NCI-H1436 treated with DMSO at 0.1 percent for 48 hours (cell line): Measurements from ENCODE around the gene PTPRT.

ENCODE experiments used
- DNase-seq: peaks from one replicate; lab custom pipeline; 2025; lab: John Stamatoyannopoulos, UW

The PTPRT gene

DNA sequence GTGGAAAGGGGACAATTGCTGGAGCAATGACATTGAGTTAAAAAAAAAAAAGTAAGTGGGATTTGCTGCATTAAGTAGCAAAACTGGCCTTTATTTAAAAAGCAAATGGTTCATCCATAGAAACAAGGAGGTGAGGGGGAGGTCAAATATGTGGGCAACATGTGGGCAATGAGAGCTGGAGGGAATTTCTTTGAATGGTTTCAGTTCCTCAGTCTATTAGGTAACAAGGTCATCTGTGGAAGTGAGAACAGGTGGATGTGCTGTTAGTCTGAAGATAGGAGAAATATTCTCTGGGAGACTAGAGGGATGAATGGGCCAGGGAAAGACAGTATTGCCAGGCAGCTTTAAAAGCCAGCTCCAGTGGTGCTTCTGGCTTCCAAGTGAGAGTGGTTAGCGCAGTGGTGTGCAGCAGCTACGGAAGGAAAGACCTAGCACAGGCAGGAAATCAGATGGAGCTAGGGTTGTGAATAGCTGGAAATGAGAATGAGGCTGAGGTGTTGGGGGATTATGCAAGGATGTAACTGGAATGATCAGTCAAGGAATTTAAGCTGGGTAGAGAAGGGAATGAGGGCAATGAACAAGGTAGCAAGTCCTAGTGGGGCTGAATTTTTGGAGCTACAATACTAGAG lies 727.6 kb downstream of the PTPRT start:
- no peak for DNase-seq

DNA sequence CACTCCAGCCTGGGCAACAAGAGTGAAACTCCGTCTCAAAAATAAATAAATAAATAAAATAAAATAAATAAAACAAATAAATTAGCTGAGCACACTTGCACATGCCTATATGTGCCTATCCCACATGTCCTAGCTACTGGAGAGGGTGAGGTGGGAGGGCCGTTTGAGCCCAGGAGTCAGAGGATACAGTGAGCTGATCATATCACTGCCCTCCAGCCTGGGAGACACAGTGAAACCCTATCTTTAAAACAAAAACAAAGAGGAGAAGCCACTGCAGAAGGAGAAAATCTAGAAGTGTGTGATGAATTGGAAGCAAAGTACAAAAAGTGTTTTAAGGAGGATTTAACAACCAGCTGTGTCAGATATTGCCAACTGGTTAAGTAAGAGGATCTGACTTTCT lies 728.4 kb downstream of the PTPRT start:
- DNase-seq: no peak

DNA sequence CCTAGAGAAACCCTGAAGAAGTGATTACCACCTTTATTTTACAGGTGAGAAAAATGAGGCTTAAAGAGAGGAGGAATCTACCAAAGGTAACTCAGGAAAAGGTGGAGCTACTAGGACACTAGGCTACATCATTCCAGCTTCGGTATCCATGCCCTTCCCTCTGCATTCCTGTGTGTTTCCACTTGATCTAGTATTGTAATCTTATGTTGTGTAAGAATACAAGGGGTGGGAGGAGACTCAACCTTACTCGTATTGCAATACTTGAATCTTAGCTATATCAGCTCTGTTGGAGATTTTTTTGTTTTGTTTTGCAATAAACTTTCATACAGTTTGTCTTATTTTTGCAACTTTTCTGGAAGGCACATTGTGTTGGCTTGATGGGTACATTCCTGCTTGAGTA lies 742.4 kb downstream of the PTPRT start:
- DNase-seq: no peak

DNA sequence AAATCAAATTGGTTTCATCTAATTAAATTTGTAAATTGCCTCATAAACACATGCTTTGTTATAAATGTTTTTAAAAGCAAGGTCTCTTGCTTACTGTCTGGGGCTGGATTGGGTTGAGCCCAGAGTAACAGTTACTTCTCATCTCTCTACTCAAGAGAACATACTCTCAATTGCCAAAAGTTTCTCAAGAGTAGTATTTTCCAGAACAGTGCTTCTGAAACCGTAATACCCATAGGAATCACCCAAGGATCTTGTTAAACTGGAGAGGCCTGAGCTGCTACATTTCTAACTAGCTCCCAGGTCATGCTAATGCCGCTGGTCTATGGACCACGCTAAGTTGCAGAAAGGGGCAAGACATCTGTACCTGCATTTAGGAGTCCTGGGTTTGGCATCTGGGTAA lies 744.9 kb downstream of the PTPRT start:
- DNase-seq: no peak

DNA sequence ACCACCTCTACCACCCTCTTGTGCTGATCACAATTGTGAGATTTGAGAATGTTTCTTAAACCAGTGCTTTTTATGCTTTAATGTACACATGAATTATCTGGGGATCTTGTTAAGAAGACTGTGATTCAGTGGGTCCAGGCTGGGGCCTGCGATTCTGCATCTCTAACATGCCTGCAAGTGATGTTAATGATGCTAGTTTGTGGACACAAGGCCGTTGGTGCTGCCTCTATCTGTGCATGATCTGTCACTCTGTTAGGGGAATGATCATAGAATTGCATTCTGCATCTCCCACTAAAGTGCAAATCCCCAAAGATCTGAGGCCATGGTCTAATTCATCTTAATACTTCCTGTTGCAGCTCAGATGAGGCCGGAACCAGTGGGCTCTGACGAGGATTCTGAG lies 746.5 kb downstream of the PTPRT start:
- DNase-seq: no peak

DNA sequence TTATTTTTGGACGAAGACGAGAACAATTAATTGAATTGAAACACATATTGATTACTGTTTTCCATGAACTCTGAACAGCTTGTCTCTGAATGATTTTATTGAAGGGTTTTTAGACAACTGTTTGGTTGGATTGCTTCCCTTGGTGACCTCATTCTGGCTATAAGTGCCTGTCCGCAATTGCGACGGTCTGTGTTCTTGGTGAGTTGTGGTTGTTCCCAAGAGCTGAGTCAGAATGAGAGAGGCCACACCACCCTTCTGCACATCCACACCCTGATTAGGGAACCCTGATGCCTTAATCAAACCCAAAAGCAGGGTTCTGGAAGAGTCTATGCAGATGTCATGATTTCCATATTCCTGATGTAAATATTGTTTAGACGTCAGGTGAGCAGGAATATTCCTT lies 747.0 kb downstream of the PTPRT start:
- no peak for DNase-seq

DNA sequence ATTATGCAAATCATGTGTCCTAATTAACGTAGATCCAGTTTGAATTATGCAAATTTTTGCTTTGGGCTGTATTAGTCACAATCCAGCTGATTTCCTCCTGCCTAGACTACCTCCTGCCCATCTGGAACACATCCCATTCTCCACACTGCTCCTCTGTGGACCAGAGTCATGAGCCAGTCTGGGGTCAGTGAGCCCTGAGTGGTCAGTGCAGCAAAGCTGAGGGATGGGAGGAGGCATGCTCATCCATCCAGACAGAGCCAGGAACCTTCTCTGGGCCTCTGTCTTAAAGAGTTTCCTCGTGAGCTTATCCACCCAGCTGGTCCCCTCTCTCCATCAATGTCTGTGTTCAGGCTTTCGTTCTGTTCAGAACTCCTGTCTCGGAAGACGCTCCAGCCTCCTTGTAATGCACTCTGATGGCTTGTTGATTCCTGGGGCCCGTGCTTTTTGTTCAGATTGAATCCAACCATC lies 747.8 kb downstream of the PTPRT start:
- no peak for DNase-seq

DNA sequence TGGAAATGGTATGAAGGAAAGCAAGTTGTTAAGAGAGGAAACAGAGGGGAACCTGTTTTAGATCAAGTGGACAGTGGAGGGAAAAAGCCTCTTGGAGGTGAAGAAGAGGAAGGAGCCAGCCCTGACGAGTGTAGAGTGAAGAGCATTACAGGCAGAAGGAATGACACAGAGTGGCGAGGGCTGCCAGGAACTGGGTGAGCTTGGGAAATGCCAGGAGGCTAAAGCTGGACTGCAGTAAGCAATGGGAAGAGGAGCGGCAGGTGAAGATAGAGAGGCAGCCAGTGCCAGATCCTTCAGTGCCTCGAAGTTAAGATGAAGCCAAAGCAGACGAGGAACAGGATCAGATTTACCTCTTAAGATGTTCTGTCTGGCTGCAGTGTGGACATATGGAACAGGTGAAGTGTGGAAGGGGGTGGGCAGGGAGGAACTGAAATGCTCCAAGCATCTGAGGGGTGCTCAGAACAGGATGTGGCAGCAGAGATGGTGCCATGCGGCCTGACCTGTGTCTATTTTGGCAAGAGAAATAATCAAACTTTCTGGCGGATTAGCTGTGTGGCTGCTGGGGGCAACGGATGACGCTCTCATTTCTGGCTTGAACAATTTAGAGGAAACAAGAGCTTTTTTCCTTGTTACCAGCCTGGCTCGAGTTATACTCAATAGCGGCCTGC lies 748.4 kb downstream of the PTPRT start:
- no peak for DNase-seq

DNA sequence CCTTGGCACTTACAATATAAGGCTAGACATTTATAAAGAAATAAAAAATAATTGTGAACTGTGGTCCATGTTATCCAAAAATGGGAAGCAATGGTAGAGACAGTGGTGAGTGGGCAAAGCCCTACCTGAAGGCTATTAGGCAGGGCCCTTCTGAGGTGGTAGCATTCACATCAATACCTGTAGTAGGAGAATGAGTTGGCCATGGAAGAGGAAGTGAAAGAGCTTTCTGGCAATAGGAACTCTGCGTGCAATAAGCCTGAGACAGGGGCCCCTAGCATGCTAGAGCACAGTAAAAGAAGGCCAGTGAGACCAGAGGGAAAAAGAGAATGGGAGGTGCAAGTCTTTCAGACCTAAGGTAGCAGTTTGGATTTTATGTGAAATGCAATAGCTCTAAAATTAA lies 754.5 kb downstream of the PTPRT start:
- DNase-seq: no peak

DNA sequence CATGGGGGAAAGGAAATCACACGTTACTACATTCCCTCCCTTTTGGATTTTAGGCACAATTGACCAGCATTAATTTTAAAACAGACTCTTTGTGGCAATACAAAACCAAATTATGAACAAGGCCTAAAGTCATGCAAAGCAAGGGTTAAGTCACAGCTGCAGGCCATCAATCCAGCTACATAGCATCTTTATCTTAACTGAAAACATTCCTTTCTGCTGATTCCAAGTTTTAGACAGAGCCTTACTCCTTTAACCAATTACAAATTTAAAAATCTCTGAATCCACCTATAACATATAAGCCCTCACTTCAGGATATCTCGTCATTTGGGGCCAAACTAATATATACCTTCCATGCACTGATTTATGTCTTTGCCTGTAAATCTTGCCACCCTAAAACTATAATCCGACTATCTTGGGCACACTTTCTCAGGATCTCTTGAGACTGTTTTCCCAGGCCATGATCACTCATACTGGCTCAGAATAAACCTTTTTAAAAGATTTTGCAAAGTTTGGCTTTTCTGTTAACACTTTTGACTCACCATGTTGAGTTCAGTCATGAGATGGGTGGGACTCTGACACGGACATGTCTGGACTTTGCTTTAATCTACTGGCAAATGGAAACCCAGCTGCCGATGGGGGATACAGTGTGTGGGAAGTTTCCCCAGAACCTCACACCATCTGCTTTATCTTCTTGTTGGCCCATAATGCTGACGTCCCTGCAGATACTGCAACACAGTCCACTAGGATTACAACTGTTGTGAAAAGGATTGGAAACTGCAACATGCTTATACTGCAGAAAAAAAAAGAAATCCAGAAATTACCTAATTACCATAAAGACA lies 757.0 kb downstream of the PTPRT start:
- DNase-seq: no peak

DNA sequence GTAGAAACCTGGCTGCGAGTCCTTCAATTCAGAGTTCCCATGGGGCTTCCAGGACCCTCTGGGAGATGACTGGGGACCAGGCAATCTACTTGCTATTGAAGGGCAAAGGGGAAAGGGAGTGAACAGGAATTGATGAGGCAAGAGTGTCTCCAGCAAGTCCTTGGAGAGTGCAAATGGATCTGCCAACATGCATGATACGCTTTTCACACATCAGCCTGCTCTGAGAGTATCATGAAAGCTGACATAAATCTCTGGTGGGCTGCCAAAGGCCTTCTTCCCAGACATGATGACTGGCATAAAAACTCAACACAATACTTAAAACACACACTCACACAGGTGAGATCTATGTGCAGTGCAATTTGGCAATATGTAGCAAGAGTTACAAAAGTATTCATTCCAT lies 759.1 kb downstream of the PTPRT start:
- no peak for DNase-seq

DNA sequence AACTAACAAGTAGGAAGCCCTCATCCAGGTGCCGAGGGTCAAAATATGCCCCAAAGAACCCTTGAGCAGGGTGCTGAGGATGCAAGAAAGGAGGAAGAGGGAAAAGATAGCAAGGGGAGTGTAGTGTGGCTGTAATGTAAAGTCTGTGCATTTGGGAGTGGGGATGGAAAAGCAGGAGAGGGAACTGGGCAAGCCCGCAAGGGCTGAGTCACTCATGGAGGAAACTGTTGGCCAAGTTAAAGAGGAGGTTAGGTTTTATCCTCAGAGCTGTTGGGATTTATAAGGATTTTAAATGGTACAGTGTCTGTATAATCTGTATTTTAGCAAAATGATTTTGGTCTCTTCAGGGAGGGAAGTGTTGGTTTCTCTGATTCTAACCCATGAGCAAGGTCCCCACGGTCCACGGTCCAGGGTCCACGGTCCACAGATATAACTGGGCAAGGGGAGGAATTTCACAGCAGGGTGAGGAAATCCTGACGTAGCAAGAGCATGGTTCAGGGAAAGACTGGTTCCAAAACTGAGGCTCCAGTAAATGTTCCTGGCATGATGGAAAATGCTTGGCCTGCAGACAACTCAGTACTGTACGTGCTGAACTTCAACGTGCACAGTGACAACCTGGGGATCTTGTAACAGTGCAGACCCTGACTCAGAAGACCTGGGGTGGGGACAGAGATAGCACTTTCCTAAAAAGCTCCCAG lies 759.8 kb downstream of the PTPRT start:
- DNase-seq: no peak

DNA sequence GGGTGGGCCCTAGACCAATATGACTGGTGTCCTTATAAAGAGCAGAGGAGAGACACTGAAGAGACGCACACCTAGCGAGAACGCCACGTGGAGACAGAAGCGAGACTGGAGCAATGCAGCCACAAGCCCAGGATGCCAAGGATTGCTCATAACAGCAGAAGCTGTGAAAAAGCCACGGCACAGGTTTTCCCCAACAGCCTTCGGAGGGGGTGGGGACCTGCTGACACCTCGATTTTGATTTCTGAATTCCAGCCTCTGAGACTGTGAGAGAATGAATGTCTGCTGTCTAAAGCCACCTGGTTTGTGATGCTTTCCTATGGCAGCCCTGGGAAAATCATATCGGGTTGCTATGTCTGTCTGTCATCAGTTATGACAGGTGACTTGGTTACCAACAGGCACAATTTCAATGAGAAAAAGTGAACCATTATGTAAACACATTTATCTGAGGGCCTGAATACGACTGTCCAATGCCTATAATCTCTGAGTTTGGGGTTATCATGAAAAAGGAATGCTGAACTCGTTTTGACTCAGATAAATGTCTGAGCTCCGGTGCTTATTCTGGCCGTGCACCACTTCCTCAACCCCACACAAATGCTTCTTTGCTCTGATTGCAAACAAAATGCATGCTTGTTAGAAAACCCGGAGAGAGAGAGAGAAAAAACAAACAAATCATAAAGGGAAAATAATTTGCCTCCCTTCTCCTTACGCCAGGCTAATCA lies 769.7 kb downstream of the PTPRT start:
- DNase-seq: no peak

DNA sequence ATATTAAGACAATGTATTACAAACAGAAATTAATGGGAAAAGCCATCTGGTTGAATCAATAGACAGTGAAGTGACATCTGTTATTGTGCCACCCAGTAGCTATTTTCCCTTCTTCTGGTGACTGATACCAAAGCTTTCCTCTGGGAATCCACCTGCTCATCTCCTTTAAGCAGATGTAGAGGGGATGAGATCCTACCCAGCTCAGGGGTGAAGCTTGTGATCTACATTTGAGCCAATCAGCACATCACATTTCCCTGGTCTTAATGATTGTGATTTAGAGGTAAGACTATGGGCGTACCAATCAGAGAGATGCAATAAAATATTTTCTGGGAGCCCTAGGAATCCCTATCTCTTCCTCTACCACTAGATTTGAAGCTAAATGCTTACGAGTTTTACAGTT lies 782.9 kb downstream of the PTPRT start:
- no peak for DNase-seq

DNA sequence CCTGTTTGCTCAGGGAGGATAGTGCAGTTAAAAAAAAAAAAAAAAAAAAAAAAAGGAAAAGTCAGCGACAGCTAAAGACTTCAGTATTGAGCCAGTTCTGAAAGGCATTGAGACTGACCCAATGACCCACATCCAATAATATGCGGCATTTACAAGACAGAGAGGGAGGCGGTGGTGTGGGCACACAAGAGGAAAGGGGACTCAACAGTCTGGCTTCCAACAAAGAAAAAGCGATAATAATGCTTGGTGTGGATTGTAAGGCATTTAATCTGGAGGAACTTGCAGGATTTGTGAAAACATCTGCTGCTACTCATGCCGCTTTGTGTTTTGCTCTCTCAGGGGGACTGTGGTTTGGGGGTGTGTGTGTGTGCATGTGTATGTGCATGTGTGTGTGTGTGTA lies 787.3 kb downstream of the PTPRT start:
- DNase-seq: no peak

DNA sequence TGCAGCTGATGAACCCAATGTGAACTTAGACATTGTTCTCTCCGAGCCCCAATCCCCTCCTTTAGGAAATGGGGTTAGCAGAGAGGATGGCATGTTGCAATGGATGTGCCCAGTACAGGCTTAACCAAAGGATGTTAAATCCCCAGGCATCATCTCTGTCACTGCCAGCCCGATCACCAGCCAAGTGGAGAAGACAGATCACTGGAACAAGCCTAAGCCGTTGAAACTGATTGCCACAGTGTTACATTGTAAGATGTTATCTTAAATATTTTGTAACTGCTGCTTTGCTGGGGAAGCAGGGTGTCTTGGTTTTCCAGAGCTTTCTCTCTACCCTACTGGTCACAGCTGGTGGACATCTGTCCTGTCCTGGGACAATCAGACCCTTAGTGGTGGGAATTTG lies 788.1 kb downstream of the PTPRT start:
- no peak for DNase-seq

DNA sequence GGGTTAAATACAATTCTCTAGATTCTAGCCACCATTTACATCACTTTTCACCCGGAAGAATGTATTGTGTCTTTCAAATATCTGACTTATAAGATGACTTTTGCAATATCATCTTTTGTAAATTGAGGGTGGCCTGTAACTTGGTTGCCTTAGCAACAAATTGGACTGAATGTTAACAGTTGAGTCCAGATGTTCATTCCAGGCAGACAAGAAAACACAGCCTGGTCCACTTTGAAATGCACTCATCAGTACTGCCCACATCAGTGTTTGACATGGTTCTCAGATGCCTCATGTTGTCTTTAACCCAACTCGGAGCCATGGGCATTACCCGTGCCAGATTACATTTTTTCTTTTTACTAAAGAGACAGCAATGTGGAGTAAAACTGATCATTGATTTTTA lies 789.9 kb downstream of the PTPRT start:
- no peak for DNase-seq

DNA sequence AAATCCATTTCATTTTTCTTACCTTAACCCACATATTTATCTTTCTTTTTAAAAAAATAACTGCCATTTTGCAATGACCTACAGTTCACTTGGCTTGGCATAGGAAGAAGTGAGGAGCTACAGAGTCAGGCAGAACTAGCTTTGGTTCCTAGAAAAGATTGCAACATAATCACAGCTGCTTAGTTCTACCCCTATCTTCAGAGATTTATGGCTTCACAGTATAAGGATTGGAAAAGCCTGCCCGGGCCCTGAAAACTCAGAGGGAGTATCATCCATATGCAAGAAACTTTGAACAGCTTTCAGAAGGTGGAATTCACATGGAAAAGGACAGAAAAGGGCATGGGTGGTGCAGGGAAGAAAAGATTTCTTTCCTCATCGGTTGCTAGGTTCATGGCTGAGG lies 797.3 kb downstream of the PTPRT start:
- DNase-seq: no peak

DNA sequence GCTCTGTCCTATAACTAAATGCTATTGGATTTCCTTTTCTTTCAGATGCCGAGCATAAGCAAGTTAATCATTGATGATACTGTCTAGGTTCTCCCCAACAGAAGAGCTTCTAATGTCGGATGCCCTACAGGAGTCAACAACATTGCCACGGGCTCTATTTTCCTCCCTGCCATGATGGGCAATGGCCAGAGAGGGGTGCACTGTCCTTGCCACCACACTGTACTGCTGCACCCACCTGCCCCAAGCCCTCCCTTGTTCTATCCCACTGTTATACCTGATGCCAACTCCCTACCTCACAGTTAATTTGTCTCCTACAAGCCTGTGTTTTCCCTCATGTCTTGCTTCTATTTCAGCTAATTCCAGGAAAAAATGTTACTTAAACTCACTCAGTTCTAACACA lies 797.9 kb downstream of the PTPRT start:
- no peak for DNase-seq

DNA sequence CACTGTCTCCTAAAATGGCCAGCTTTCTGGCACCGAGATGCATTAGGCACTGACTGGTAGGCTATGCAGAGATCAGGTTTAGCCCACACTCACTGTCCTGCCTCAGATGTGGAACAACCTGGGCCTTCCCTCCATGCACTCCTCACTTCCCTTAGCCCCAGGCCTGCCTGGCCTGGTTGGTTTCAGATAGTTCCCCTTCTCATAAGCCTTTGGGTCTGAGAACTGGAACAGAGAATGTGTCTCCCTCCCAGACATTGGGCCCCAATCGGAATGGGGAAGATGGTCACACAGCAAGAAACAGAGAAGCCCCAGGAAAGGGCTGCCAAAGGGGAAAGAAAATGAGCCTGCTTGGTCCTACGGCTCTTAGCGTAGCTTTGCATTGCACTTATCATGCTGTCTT lies 809.4 kb downstream of the PTPRT start:
- DNase-seq: no peak

DNA sequence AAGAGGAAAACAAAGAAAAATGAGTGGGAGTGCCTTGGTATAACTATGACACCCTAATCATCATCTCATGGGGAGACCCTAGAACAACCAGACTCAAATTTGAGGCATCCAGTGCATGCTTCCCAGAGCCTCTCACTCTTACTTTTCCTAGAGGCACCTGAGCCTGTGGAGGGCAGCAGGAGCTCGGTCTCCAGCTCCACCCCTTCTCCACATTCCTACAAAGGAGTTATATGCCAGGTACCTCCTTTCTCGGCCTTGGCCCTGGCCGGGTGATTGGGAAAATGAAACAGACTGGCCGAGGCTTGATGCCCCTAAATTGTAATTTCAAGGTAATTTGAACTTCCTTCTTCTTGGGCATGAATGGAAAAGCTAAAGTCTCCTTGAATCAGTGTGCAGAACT lies 810.3 kb downstream of the PTPRT start:
- DNase-seq: no peak

DNA sequence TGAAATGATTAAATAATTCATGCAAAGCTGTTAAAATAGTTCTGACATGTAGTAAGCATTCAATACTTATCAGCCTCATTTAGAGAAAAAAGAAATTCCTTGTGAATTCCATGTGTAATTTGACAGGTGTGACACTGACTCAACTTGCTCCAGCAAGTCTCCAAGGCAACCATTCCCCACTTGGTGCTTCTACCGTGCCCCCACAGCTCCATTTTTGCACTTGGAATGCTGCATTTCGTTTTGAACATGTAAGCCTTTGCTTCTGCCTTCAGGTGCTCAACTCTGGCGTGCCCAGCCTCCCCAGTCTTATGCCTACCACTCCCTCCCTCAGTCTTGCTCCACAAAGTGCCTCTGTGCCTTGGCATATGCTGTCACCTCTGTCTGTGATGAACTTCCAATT lies 810.9 kb downstream of the PTPRT start:
- DNase-seq: no peak
